GM18858 (cell line): ENCODE results near the gene CHERP.
"Not testable (repeated sequence)": the region's sequence is repeated elsewhere in the genome, so short reads cannot be mapped to it uniquely, and the experiment has no call there.

ENCODE experiments used
- ATAC-seq: cut with Tn5 transposase; IDR thresholded peaks from one replicate; pipeline ENCODE4 v1.9.1; 2021; ENCODE audit not compliant: unreplicated experiment

Gene CHERP

GRCh38 chr19:16477311-16477710 is 64.9 kb downstream of the CHERP start:
- no peak for ATAC-seq

- no peak for ATAC-seq
Observed at GRCh38 chr19:16476401-16476800, 65.8 kb downstream of the CHERP start.

GRCh38 chr19:16473875-16474392 is 68.3 kb downstream of the CHERP start:
- no peak for ATAC-seq

- no peak for ATAC-seq
Observed at GRCh38 chr19:16472992-16473391, 69.2 kb downstream of the CHERP start.

- ATAC-seq, result not testable (repeated sequence)
Observed at GRCh38 chr19:16472559-16472899, 69.7 kb downstream of the CHERP start.

GRCh38 chr19:16470911-16471811 is 71.1 kb downstream of the CHERP start:
- ATAC-seq, result no peak

- ATAC-seq, result no peak
Observed at GRCh38 chr19:16470541-16470910, 71.7 kb downstream of the CHERP start.
